Chondrocyte (in vitro differentiated cells): ENCODE measurements around the gene FTO. TPM values are rescaled to one million over a fixed set of nuclear protein-coding genes. Genes with fewer than 3 reads are reported as not detected.

ENCODE experiments used
- DNase-seq: peaks from one replicate; pipeline ENCODE4 v3.0.0; 2021; ENCODE audit warnings: mixed read lengths, low spot score
- H3K27ac Mint-ChIP-seq: one replicate; pipeline ENCODE4 v1.8.0; 2021; ENCODE audit warnings: mild to moderate bottlenecking, moderate library complexity, mixed read lengths; ENCODE audit not compliant: unreplicated experiment
- H3K27me3 Mint-ChIP-seq: 2 replicates; pipeline ENCODE4 v1.8.0; 2021; ENCODE audit warnings: low read depth, mixed read lengths
- H3K36me3 Mint-ChIP-seq: 2 replicates; pipeline ENCODE4 v1.8.0; 2021; ENCODE audit warnings: low read depth, mixed read lengths
- H3K4me1 Mint-ChIP-seq: 2 replicates; pipeline ENCODE4 v1.8.0; 2021; ENCODE audit warnings: low read depth, mild to moderate bottlenecking, mixed read lengths
- H3K4me3 Mint-ChIP-seq: one replicate; pipeline ENCODE4 v1.8.0; 2021; ENCODE audit warnings: mild to moderate bottlenecking, moderate library complexity, mixed read lengths; ENCODE audit not compliant: unreplicated experiment
- H3K9me3 Mint-ChIP-seq: 2 replicates; pipeline ENCODE4 v1.8.0; 2021; ENCODE audit warnings: low read depth, mixed read lengths
- total RNA-seq: library from RNA; stranded (reverse); gene quantifications from 3 replicates; pipeline ENCODE4 v1.2.1, GENCODE V29; 2021
- TF ChIP-seq, protein P1 (sequence below): fragments of 200-600 bp; sonication (generic); IDR thresholded peaks from 2 replicates; pipeline ENCODE4 v1.5.0; 2021; ENCODE audit warnings: antibody characterized with exemption, mild to moderate bottlenecking, moderate library complexity

The FTO gene
- total RNA-seq, 1 donor from 2014 or later = 85.7 TPM

DNA sequence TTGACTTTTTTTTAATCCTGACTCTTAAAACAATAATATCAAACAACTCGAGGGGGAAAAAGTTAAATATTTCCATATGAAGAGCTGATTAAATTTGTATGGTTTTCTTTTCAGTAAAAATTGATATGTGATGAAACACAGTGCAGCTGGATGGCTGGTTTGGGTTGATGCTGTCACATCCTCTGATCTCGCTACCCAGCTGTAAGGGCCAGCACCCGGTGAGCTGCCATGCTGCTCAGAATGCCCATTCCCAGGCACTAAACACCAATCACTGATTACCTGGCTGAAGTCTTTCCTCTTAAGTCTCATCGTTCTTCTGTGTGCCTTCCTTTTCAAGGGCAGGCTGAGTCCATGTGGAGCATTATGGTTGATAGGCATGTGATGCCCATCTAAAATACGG is 348.3 kb downstream of the FTO start:
- Mint-ChIP-seq H3K27ac (no peak overlapping the region), H3K4me3 (no peak overlapping the region), H3K9me3 (no peaks in the 10 kb centered on the region), H3K4me1 (peaks cover 11% of the 10 kb centered on the region), H3K27me3 (no peaks in the 10 kb centered on the region), H3K36me3 (peaks cover 1% of the 10 kb centered on the region)
- DNase-seq = no peak
- TF ChIP-seq, protein P1, sequence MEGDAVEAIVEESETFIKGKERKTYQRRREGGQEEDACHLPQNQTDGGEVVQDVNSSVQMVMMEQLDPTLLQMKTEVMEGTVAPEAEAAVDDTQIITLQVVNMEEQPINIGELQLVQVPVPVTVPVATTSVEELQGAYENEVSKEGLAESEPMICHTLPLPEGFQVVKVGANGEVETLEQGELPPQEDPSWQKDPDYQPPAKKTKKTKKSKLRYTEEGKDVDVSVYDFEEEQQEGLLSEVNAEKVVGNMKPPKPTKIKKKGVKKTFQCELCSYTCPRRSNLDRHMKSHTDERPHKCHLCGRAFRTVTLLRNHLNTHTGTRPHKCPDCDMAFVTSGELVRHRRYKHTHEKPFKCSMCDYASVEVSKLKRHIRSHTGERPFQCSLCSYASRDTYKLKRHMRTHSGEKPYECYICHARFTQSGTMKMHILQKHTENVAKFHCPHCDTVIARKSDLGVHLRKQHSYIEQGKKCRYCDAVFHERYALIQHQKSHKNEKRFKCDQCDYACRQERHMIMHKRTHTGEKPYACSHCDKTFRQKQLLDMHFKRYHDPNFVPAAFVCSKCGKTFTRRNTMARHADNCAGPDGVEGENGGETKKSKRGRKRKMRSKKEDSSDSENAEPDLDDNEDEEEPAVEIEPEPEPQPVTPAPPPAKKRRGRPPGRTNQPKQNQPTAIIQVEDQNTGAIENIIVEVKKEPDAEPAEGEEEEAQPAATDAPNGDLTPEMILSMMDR = no peak

DNA sequence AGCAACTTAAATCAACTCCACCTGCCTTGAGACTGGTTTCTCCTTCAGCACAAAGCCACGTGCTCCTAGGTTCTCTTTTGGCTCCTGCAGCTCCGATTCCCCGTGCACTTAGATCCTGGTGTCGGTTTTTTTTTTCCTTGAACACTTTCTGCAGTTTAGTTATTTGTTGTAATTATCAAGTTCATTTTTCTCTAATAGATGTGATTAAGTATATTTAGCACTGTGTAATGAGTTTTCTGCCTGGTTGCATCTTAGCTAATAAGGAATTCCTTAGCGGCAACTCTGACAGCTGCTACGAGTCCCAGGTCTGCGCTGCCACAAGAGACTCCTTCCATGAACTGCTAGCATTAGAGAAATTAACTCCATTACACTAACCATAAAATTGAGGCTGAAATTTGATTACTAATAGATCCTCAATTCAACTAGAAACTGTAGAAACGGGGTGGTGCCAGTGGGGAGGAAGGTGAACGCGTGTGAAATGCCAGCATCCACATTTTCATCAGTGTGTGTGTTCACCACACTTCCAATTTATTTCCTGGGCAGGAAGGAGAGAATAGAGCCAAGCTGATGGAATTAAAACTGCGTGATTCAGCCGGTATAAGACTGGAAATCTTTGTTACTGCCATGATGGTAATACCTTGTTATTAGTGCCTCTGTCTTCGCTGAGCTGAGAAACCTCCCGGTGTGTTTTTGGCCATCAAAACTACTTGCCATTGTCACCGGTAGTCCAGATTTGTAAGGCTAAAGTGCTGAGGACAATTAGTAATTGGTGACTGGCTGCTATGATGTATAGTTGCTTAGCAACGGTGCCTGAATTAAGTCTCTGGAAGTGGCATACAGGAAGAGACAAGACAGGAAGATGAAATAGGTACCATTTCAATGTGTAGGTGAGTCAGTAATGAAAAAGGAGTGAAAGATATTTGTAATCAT is 350.2 kb downstream of the FTO start:
- TF ChIP-seq, protein P1 = no peak
- H3K4me3 Mint-ChIP-seq = no peak overlapping the region
- H3K4me1 Mint-ChIP-seq = peaks cover 11% of the 10 kb centered on the region

DNA sequence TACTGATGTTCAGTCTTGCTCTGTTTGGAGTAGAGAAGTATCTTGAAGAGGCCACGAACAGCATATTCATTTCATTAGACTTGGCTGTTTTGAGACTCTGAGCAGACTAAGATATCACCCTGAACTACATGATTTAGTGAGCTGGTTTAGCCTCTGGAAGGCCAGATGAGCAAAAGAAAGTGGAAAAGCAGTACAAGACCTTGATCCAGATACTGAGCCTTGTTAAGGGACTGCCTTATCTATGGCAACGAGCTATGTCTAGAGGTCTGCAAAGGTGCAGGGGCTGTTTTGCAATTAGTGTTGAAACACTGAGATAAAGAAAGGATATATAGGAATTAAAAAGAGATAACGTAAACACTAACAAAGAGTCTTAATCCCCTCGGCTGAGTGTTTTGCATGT is 351.2 kb downstream of the FTO start:
- Mint-ChIP-seq H3K27ac (no peak overlapping the region), H3K36me3 (peaks cover 3% of the 10 kb centered on the region), H3K27me3 (no peaks in the 10 kb centered on the region), H3K4me1 (peaks cover 6% of the 10 kb centered on the region), H3K4me3 (no peak overlapping the region), H3K9me3 (no peaks in the 10 kb centered on the region)
- TF ChIP-seq, protein P1 = no peak
- no peak for DNase-seq

More for the DNA sequence above, 350.2 kb downstream of the FTO start:
- H3K36me3 Mint-ChIP-seq = peaks cover 3% of the 10 kb centered on the region
- no peaks in the 10 kb centered on the region for H3K9me3 Mint-ChIP-seq
- no peak overlapping the region for H3K27ac Mint-ChIP-seq
- DNase-seq = no peak
- H3K27me3 Mint-ChIP-seq = no peaks in the 10 kb centered on the region

DNA sequence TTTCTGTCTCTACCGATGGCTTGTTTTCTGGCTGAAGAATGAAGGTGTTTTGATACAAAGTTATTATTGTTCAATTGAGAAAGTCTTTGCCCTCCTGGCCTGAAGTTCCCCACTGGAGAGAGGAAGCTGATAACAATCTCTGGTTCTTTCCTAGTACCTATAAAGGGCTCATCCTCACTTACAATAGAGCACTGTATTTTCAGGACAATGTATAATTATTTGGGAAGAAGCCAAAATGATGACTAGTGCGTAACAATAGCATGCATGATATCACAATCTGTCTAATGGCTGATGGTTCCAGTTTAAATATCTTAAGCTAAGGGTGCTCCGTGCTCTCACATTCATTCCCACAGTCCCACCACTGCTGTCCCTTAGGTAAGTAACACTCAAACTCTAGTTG is 351.9 kb downstream of the FTO start:
- no peaks in the 10 kb centered on the region for H3K27me3 Mint-ChIP-seq
- no peak for DNase-seq
- peaks cover 3% of the 10 kb centered on the region for H3K36me3 Mint-ChIP-seq
- no peak overlapping the region for H3K27ac Mint-ChIP-seq
- no peaks in the 10 kb centered on the region for H3K9me3 Mint-ChIP-seq
- H3K4me3 Mint-ChIP-seq = no peak overlapping the region
- TF ChIP-seq, protein P1 = no peak
- no peaks in the 10 kb centered on the region for H3K4me1 Mint-ChIP-seq

DNA sequence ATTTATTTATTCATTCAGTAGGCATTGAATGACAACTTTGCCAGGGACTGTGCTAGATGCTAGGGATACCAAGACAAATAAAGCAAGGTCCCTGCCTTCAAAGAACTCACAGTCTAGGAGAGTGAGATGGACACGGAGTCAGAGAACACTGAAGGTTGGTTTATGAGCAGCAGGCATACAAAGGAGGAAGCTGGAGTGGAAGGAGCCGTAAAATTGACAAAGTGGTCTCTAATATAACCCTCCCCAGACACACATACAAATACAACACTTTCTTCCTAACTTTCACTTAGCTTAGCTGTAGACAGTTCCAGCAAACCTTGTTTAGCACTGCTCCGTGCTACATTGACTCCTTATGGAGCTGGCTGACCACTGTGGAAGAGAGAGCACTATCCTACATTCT is 353.0 kb downstream of the FTO start:
- no peak overlapping the region for H3K4me3 Mint-ChIP-seq
- peaks cover 3% of the 10 kb centered on the region for H3K36me3 Mint-ChIP-seq
- H3K27me3 Mint-ChIP-seq = no peaks in the 10 kb centered on the region
- TF ChIP-seq, protein P1 = no peak
- no peak for DNase-seq
- no peak overlapping the region for H3K27ac Mint-ChIP-seq
- no peaks in the 10 kb centered on the region for H3K4me1 Mint-ChIP-seq
- H3K9me3 Mint-ChIP-seq = no peaks in the 10 kb centered on the region
